Spleen (tissue), 11 donors: ENCODE measurements around the gene TMPRSS6. TPM values are rescaled to one million over a fixed set of nuclear protein-coding genes. Genes with fewer than 3 reads are reported as not detected.

Experiments used
- DNase-seq: peaks from one replicate; pipeline ENCODE4 v3.0.0-alpha.2; 2020
- H3K27ac ChIP-seq, 8 donors: fragments of 200-600 bp; sonication (generic) in 7 of 8; 1 replicate in 4 of 8; 2 replicates in 4 of 8; pipeline versions ENCODE4 v1.5.0 to v1.8.0; 2016 to 2021; ENCODE audit warnings: inconsistent platforms in 4 of 8, mild to moderate bottlenecking in 4 of 8, moderate library complexity in 1 of 8
- H3K27me3 ChIP-seq, 7 donors: fragments of 200-600 bp; sonication (generic) in 6 of 7; replicated peaks in 1 of 7; 1 replicate in 4 of 7; 2 replicates in 3 of 7; pipeline versions ENCODE4 v1.5.0 to v1.8.0; 2016 to 2021; ENCODE audit warnings: inconsistent platforms in 3 of 7, mild to moderate bottlenecking in 1 of 7
- H3K36me3 ChIP-seq, 6 donors: fragments of 200-600 bp; sonication (generic) in 5 of 6; 1 replicate in 4 of 6; 2 replicates in 2 of 6; pipeline versions ENCODE4 v1.5.0 to v1.8.0; 2016 to 2021; ENCODE audit warnings: inconsistent platforms in 2 of 6
- H3K4me1 ChIP-seq, 6 donors: fragments of 200-600 bp; sonication (generic) in 5 of 6; 1 replicate in 3 of 6; 2 replicates in 3 of 6; pipeline versions ENCODE4 v1.5.0 to v1.8.0; 2016 to 2021; ENCODE audit warnings: inconsistent platforms in 3 of 6
- H3K4me3 ChIP-seq, 8 donors: fragments of 200-600 bp; sonication (generic) in 7 of 8; 1 replicate in 4 of 8; 2 replicates in 4 of 8; pipeline versions ENCODE4 v1.5.0 to v1.8.0; 2016 to 2021; ENCODE audit warnings: inconsistent platforms in 4 of 8, mild to moderate bottlenecking in 4 of 8, moderate library complexity in 2 of 8
- H3K9me3 ChIP-seq, 8 donors: fragments of 200-600 bp; sonication (generic) in 7 of 8; 1 replicate in 4 of 8; 2 replicates in 4 of 8; pipeline versions ENCODE4 v1.5.0 to v1.8.0; 2016 to 2021; ENCODE audit warnings: inconsistent platforms in 4 of 8
- CTCF ChIP-seq, 11 experiments: fragments of 200-600 bp in 7 of 11; fragments of 450-650 bp in 4 of 11; sonication (generic) in 4 of 11; IDR thresholded peaks in 8 of 11; conservative IDR thresholded peaks in 3 of 11; 1 replicate in 7 of 11; 2 replicates in 4 of 11; pipeline versions ENCODE4 v1.4.0 to v1.8.0; 2016 to 2021; ENCODE audit warnings: antibody characterized with exemption in 11 of 11, inconsistent platforms in 4 of 11, mild to moderate bottlenecking in 1 of 11
- POLR2A ChIP-seq, 3 donors: fragments of 450-650 bp; IDR thresholded peaks; one replicate each; pipeline ENCODE4 v1.5.1; 2017; ENCODE audit warnings: antibody characterized with exemption in 3 of 3, mild to moderate bottlenecking in 1 of 3
- POLR2AphosphoS5 ChIP-seq, 3 donors: sonication (generic); formaldehyde crosslinking; IDR thresholded peaks; one replicate each; pipeline ENCODE4 v1.5.1; 2017; ENCODE audit warnings: antibody characterized with exemption in 3 of 3
- WGBS, 5 donors: extraction: QIAGEN DNeasy Blood & Tissue Kit in 3 of 5; methylation state at CpG; one replicate each; pipeline versions ENCODE4 v1.1.5 to v1.1.7; 2013 to 2018; 5-methylcytosine and 5-hydroxymethylcytosine counted together
- intact Hi-C: fragments of 100-400 bp; cut with DNase I; formaldehyde crosslinking; loops from one replicate; pipeline ENCODE4 v1.15.0; 2023; ENCODE audit warnings: low total_unique reads
- polyA plus RNA-seq, 3 donors: library from polyadenylated mRNA; stranded (reverse); fragments of 200-250 nt; gene quantifications; one replicate each; pipeline ENCODE4 v1.2.1, GENCODE V29; 2013
- total RNA-seq, 7 donors: library from RNA; depleted of rRNA in 3 of 7; stranded (reverse); fragments of >200 nt in 3 of 7; fragmentation: NEBNext Ultra II Directional in 4 of 7; extraction: Animal tissue kit (Norgen Biotek cat#: 25700) in 4 of 7; gene quantifications; one replicate each; pipeline versions ENCODE4 v1.1.0 to v1.2.1, GENCODE V29; 2016 to 2021
- donor health status: healthy with polysubstance abuse.
- donor health status: DM: no; HTN: no; CAD: no; lungs with moderate emphysema.
- donor health status: DM: no; HTN: no; CAD: no.
- donor health status: Bipolar disorder and iron deficiency.
- donor health status: healthy.
- donor health status: DM: no; HTN: no; CAD: no.
- donor health status: DM: yes; HTN: yes; CAD: no.

The TMPRSS6 gene
- total and polyA plus RNA-seq, 10 donors, result 0.09 to 0.55 (median 0.28) TPM; not detected in 5

- H3K9me3 ChIP-seq, result no peaks in the 10 kb centered on the region
- 78 to 88% (median 82%) methylated on average over 8 to 9 of the region's 9 CpGs for WGBS, 5 donors
- H3K4me3 ChIP-seq, result no peak overlapping the region
- intact Hi-C loops, result no loop called here
- no peaks in the 10 kb centered on the region for H3K36me3 ChIP-seq
- DNase-seq, result no peak
- H3K27me3 ChIP-seq, result peaks cover 0 to 68% (median 17%) of the 10 kb centered on the region in 7 donors
- no peak overlapping the region for H3K27ac ChIP-seq
- TF ChIP-seq POLR2A (IDR thresholded peaks at IDR 0.05) (no peak), POLR2AphosphoS5 (IDR thresholded peaks at IDR 0.05) (no peak), CTCF (IDR thresholded peaks at IDR 0.05 in 8 of 11, conservative IDR thresholded peaks at IDR 0.05 in 3 of 11) (no peak)
- no peaks in the 10 kb centered on the region for H3K4me1 ChIP-seq
These were observed 18.4 kb downstream of the TMPRSS6 start for GRCh38 chr22:37090920-37091695.

- no peak for TF ChIP-seq CTCF (IDR thresholded peaks at IDR 0.05 in 8 of 11, conservative IDR thresholded peaks at IDR 0.05 in 3 of 11)
- no peak for TF ChIP-seq POLR2A (IDR thresholded peaks at IDR 0.05)
- TF ChIP-seq POLR2AphosphoS5 (IDR thresholded peaks at IDR 0.05), result no peak
- no peaks in the 10 kb centered on the region for H3K36me3 ChIP-seq
- no peak overlapping the region for H3K4me3 ChIP-seq
- H3K27ac ChIP-seq, result no peak overlapping the region
- H3K4me1 ChIP-seq, result no peaks in the 10 kb centered on the region
- H3K9me3 ChIP-seq, result no peaks in the 10 kb centered on the region
- intact Hi-C loops, result no loop called here
- peaks cover 0 to 68% (median 6%) of the 10 kb centered on the region in 7 donors for H3K27me3 ChIP-seq
- WGBS, 5 donors, result 72 to 84% (median 75%) methylated on average over 8 to 12 of the region's 12 CpGs
- no peak for DNase-seq
These were observed 20.1 kb downstream of the TMPRSS6 start for GRCh38 chr22:37089434-37089833.

- 71 to 81% (median 76%) methylated on average over 17 of the region's 17 CpGs for WGBS, 5 donors
- Histone ChIP-seq H3K27me3 (peaks cover 0 to 72% (median 6%) of the 10 kb centered on the region in 7 donors), H3K4me3 (no peak overlapping the region), H3K36me3 (no peaks in the 10 kb centered on the region), H3K9me3 (no peaks in the 10 kb centered on the region), H3K27ac (no peak overlapping the region), H3K4me1 (no peaks in the 10 kb centered on the region)
- no peak for DNase-seq
- no peak for TF ChIP-seq POLR2A (IDR thresholded peaks at IDR 0.05)
- no peak for TF ChIP-seq POLR2AphosphoS5 (IDR thresholded peaks at IDR 0.05)
- TF ChIP-seq CTCF (IDR thresholded peaks at IDR 0.05 in 8 of 11, conservative IDR thresholded peaks at IDR 0.05 in 3 of 11), result no peak
- intact Hi-C loops, result no loop called here
These were observed 20.6 kb downstream of the TMPRSS6 start for GRCh38 chr22:37088750-37089408.

GRCh38 chr22:37088108-37088605 is 21.4 kb downstream of the TMPRSS6 start:
- intact Hi-C loops, result no loop called here
- H3K9me3 ChIP-seq, result no peaks in the 10 kb centered on the region
- H3K4me3 ChIP-seq, result no peak overlapping the region
- DNase-seq, result no peak
- TF ChIP-seq CTCF (IDR thresholded peaks at IDR 0.05 in 8 of 11, conservative IDR thresholded peaks at IDR 0.05 in 3 of 11), result no peak
- no peak for TF ChIP-seq POLR2A (IDR thresholded peaks at IDR 0.05)
- no peak for TF ChIP-seq POLR2AphosphoS5 (IDR thresholded peaks at IDR 0.05)
- H3K27me3 ChIP-seq, result peaks cover 0 to 66% (median 6%) of the 10 kb centered on the region in 7 donors
- no peaks in the 10 kb centered on the region for H3K4me1 ChIP-seq
- no peak overlapping the region for H3K27ac ChIP-seq
- no peaks in the 10 kb centered on the region for H3K36me3 ChIP-seq
- WGBS, 5 donors, result 55 to 68% (median 60%) methylated on average over 4 to 6 of the region's 6 CpGs
